Femur (tissue), 1 donor: ENCODE data around the gene EBF4.

Experiments
- DNase-seq: peaks from one replicate; pipeline ENCODE4 v3.0.0-alpha.2; 2017

The EBF4 gene

GRCh38 chr20:2700913-2701620 lies 8.5 kb downstream of the EBF4 start:
- DNase-seq: no peak

- no peak for DNase-seq
Measured at GRCh38 chr20:2701671-2702081, 9.1 kb downstream of the EBF4 start.

GRCh38 chr20:2703716-2704475 lies 11.3 kb downstream of the EBF4 start:
- DNase-seq: no peak

GRCh38 chr20:2705931-2706645 lies 13.5 kb downstream of the EBF4 start:
- DNase-seq: no peak

- no peak for DNase-seq
Measured at GRCh38 chr20:2706688-2707352, 14.2 kb downstream of the EBF4 start.

- no peak for DNase-seq
Measured at GRCh38 chr20:2707353-2708072, 14.9 kb downstream of the EBF4 start.

- no peak for DNase-seq
Measured at GRCh38 chr20:2708073-2708415, 15.5 kb downstream of the EBF4 start.

GRCh38 chr20:2708665-2709064 lies 16.1 kb downstream of the EBF4 start:
- no peak for DNase-seq

- DNase-seq: no peak
Measured at GRCh38 chr20:2709205-2709981, 16.8 kb downstream of the EBF4 start.

GRCh38 chr20:2713285-2713684 lies 20.7 kb downstream of the EBF4 start:
- DNase-seq: no peak

GRCh38 chr20:2729251-2729713 lies 36.7 kb downstream of the EBF4 start:
- no peak for DNase-seq

- no peak for DNase-seq
Measured at GRCh38 chr20:2729791-2730190, 37.2 kb downstream of the EBF4 start.

GRCh38 chr20:2734899-2735298 lies 42.3 kb downstream of the EBF4 start:
- no peak for DNase-seq

GRCh38 chr20:2736441-2736840 lies 43.9 kb downstream of the EBF4 start:
- DNase-seq: no peak

- no peak for DNase-seq
Measured at GRCh38 chr20:2738331-2739041, 45.9 kb downstream of the EBF4 start.

- DNase-seq: no peak
Measured at GRCh38 chr20:2739042-2739398, 46.4 kb downstream of the EBF4 start.

GRCh38 chr20:2740702-2741101 lies 48.1 kb downstream of the EBF4 start:
- no peak for DNase-seq

- no peak for DNase-seq
Measured at GRCh38 chr20:2741463-2741862, 48.9 kb downstream of the EBF4 start.

GRCh38 chr20:2741881-2742280 lies 49.3 kb downstream of the EBF4 start:
- DNase-seq: no peak

GRCh38 chr20:2742431-2742830 lies 49.9 kb downstream of the EBF4 start:
- no peak for DNase-seq

GRCh38 chr20:2742934-2743559 lies 50.5 kb downstream of the EBF4 start:
- no peak for DNase-seq
